Measurements from ENCODE around the gene CCL20.

CCL20 gene

DNA sequence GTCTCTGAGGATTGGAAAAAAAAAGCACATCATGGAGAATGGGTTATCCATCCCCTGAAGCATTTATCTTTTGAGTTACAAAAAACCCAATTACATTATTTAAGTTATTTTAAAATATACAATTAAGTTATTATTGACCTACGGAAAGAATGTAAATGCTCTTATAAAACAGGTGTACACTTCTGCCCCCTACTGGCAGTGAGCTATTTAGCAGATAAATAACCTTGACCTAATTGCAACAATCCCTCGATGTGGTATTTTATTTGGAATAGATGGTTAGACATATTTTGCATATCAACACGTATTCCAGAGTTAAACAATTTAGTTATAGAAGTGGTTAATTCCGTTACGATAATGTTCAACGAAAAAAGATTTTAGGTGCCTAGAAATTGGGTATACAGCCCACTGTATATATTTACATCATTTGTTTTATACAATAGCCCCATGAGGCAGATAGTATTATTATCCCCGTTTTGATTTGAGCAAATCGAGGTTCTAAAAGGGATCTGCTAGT, 48.6 kb downstream of the CCL20 start:
- TF ChIP-seq, protein P1, sequence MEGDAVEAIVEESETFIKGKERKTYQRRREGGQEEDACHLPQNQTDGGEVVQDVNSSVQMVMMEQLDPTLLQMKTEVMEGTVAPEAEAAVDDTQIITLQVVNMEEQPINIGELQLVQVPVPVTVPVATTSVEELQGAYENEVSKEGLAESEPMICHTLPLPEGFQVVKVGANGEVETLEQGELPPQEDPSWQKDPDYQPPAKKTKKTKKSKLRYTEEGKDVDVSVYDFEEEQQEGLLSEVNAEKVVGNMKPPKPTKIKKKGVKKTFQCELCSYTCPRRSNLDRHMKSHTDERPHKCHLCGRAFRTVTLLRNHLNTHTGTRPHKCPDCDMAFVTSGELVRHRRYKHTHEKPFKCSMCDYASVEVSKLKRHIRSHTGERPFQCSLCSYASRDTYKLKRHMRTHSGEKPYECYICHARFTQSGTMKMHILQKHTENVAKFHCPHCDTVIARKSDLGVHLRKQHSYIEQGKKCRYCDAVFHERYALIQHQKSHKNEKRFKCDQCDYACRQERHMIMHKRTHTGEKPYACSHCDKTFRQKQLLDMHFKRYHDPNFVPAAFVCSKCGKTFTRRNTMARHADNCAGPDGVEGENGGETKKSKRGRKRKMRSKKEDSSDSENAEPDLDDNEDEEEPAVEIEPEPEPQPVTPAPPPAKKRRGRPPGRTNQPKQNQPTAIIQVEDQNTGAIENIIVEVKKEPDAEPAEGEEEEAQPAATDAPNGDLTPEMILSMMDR (conservative IDR thresholded peaks at IDR 0.05; ENCODE audit: low read depth, low read length) = peak; percentile 69
- DNase-seq (ENCODE audit: low read depth) = peak; percentile 87
- H3K4me3 ChIP-seq (ENCODE audit: low read depth, low read length) = no peak overlapping the region

DNA sequence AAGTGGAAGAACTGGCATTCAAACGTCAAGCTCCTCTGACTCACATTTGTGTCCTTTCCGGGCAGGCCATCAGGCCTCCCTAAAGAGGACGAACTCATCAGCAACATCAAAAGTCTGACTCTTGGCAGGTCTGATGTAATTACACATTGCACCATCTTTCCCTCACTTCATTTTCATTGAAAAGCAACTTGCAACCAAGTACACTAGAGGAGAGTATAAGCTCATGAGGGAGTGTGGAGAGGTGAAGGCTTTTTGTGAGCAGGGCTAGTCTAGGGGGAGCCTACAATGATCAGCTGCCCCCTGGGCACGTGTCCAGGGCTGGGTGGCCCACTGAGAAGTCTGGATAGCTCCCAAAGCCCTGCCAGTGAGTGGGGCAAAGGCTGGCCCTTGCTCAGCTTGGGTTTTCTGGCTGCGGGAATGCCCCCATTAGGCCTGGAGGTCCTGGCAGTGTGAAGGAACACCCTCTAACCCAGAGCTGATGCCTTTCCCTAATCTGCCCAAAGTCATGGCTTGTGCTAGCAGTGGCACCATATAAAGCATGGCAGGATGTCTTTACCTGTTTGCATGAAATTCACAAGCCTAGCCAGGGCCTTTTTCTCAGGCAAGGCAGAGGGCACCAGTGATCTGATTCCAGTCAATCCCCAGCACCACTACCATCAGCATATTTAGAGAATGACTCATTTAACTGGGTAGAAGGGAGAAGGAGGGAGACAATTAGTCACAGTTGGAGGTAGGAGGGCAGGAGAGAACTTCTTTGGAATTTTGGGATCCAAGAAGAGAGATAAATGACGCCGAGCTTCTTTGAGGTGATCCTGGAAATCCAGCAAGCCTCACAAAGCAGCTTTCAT, 49.3 kb downstream of the CCL20 start:
- TF ChIP-seq, protein P1 (conservative IDR thresholded peaks at IDR 0.05; ENCODE audit: low read depth, low read length) = peak; percentile 21
- H3K4me3 ChIP-seq (ENCODE audit: low read depth, low read length) = no peak overlapping the region
- DNase-seq (ENCODE audit: low read depth) = peak; percentile 90

DNA sequence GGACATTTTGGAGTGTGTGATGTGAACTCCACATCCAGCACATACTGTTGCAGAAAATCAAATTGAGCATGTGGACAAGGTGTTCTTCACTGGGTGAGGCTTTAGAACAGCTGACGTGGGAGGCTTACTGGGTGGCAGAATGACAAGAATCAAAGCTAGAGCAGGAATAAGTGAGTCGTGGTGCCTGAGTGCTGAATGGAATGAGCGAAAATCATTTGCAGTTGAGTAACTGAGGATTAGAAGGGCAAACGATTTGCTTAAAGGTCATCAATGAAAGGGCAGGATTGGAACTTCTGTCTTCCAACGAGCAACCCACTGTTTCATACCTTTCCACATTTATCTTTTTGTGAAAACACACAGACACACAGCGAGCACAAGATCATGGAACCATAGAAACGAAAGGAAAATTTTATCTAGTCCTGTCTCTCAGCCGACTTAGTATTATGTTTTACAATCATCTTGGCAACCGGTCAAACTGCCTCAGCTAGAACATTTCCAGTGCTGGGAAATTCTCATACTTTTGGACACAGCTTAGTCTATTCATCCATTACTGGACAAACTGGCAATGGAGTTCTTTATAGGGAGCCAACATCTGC, 50.6 kb downstream of the CCL20 start:
- H3K4me3 ChIP-seq (ENCODE audit: low read depth, low read length) = no peak overlapping the region
- peak; percentile 87 for DNase-seq (ENCODE audit: low read depth)
- TF ChIP-seq, protein P1 (conservative IDR thresholded peaks at IDR 0.05; ENCODE audit: low read depth, low read length) = no peak

DNA sequence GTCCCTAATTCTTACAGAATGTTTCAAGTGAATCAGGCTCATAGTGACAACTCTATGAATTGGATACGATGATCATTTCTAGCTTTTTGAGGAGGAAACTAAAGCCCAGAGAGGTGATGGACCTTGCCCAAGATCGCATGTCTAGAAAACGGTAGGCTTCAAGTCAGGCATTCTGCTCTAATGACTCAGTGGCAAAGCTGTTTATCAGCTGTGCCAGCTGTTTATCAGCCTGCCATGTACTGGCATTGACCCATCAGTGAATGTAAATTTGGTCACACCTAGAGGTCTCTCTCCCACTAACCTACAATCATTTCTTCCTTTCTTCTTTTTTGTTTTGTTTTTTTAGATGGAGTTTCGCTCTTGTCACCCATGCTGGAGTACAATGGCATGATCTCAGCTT, 51.6 kb downstream of the CCL20 start:
- TF ChIP-seq, protein P1 (conservative IDR thresholded peaks at IDR 0.05; ENCODE audit: low read depth, low read length) = no peak
- H3K4me3 ChIP-seq (ENCODE audit: low read depth, low read length) = no peak overlapping the region
- no peak for DNase-seq (ENCODE audit: low read depth)

All from choroid plexus epithelial cell (primary cell).